CD4-positive, CD25-positive, alpha-beta regulatory T cell (primary cell): ENCODE measurements around the gene SGSH. TPM values are rescaled to one million over a fixed set of nuclear protein-coding genes. Genes with fewer than 3 reads are reported as not detected.
"Not testable (repeated sequence)": the region's sequence is repeated elsewhere in the genome, so short reads cannot be mapped to it uniquely, and the experiment has no call there.

Experiments
- ATAC-seq, 2 donors: fragments of 150-1000 bp; cut with Tn5 transposase; one replicate each; pipeline ENCODE4 v1.10.0; 2021; ENCODE audit warnings: low read depth in 2 of 2, moderate number of reproducible peaks in 2 of 2, moderate library complexity in 1 of 2
- DNase-seq, 3 donors: peaks; one replicate each; pipeline versions ENCODE4 v3.0.0 to v3.0.0-alpha.2; 2012 to 2022; ENCODE audit warnings: mixed read lengths in 1 of 3
- H3K27ac ChIP-seq: one replicate; pipeline ENCODE4 v1.7.0; 2013; ENCODE audit warnings: mild to moderate bottlenecking, low read length; ENCODE audit not compliant: insufficient read depth, poor library complexity, severe bottlenecking
- H3K27me3 ChIP-seq: one replicate; pipeline ENCODE4 v1.7.0; 2013; ENCODE audit warnings: low read length; ENCODE audit not compliant: control insufficient read depth, insufficient read depth
- H3K36me3 ChIP-seq: one replicate; pipeline ENCODE4 v1.7.0; 2013; ENCODE audit warnings: mild to moderate bottlenecking, low read length, moderate library complexity; ENCODE audit not compliant: control insufficient read depth, insufficient read depth
- H3K4me1 ChIP-seq: 2 replicates; pipeline ENCODE4 v1.7.0; 2013; ENCODE audit warnings: mild to moderate bottlenecking, low read length; ENCODE audit not compliant: insufficient read depth, control insufficient read depth, poor library complexity, severe bottlenecking
- H3K4me3 ChIP-seq: one replicate; pipeline ENCODE4 v1.7.0; 2013; ENCODE audit warnings: low read depth, mild to moderate bottlenecking, low read length, moderate library complexity
- H3K9me3 ChIP-seq, 2 experiments: 1 replicate in 1 of 2; 2 replicates in 1 of 2; pipeline ENCODE4 v1.7.0; 2013; ENCODE audit warnings: low read length in 2 of 2, mild to moderate bottlenecking in 1 of 2, moderate library complexity in 1 of 2; ENCODE audit not compliant: control insufficient read depth in 2 of 2
- H3K27ac Mint-ChIP-seq, 3 donors: one replicate each; pipeline ENCODE4 v1.8.0; 2020 to 2022; ENCODE audit warnings: mild to moderate bottlenecking in 3 of 3, mixed read lengths in 3 of 3, moderate library complexity in 2 of 3
- H3K27me3 Mint-ChIP-seq: one replicate; pipeline ENCODE4 v1.8.0; 2022; ENCODE audit warnings: mild to moderate bottlenecking, mixed read lengths
- H3K36me3 Mint-ChIP-seq: one replicate; pipeline ENCODE4 v1.8.0; 2020; ENCODE audit warnings: mixed read lengths
- H3K4me1 Mint-ChIP-seq, 4 donors: one replicate each; pipeline ENCODE4 v1.8.0; 2020 to 2022; ENCODE audit warnings: mixed read lengths in 4 of 4, mild to moderate bottlenecking in 1 of 4
- H3K4me3 Mint-ChIP-seq, 4 donors: one replicate each; pipeline ENCODE4 v1.8.0; 2020 to 2022; ENCODE audit warnings: mild to moderate bottlenecking in 4 of 4, mixed read lengths in 4 of 4, moderate library complexity in 3 of 4
- H3K9me3 Mint-ChIP-seq, 7 donors: one replicate each; pipeline ENCODE4 v1.8.0; 2020 to 2022; ENCODE audit warnings: mixed read lengths in 7 of 7, mild to moderate bottlenecking in 3 of 7, moderate library complexity in 2 of 7
- polyA plus RNA-seq, 4 donors: library from polyadenylated mRNA; unstranded; fragments of 300-500 nt; fragmentation: Illumina TruSeq; gene quantifications; one replicate each; pipeline ENCODE4 v1.2.3, GENCODE V29; 2021
- total RNA-seq: library from RNA; stranded (reverse); gene quantifications from one replicate; pipeline ENCODE4 v1.2.3, GENCODE V29; 2022

Gene SGSH
- total and polyA plus RNA-seq, 5 donors from 2014 or later: 43.8 to 138 (median 47.8) TPM

- H3K4me3 ChIP-seq: no peak overlapping the region
- no peaks in the 10 kb centered on the region for H3K9me3 Mint-ChIP-seq
- H3K4me1 ChIP-seq: no peaks in the 10 kb centered on the region
- H3K27ac ChIP-seq: no peak overlapping the region
- H3K36me3 Mint-ChIP-seq: peaks cover 11% of the 10 kb centered on the region
- no peaks in the 10 kb centered on the region for H3K27me3 ChIP-seq
- H3K9me3 ChIP-seq: no peaks in the 10 kb centered on the region
- no peak overlapping the region for H3K27ac Mint-ChIP-seq
- no peak for DNase-seq
- H3K36me3 ChIP-seq: peaks cover 29% of the 10 kb centered on the region
- no peaks in the 10 kb centered on the region for H3K27me3 Mint-ChIP-seq
- no peaks in the 10 kb centered on the region for H3K4me1 Mint-ChIP-seq
- H3K4me3 Mint-ChIP-seq: no peak overlapping the region
- no peak for ATAC-seq
Observed at GRCh38 chr17:80244871-80245509, 24.9 kb upstream of the SGSH start.

GRCh38 chr17:80244448-80244847, 24.3 kb upstream of the SGSH start:
- not testable (repeated sequence) for H3K27ac ChIP-seq, H3K27me3 ChIP-seq, H3K9me3 ChIP-seq, ATAC-seq, H3K27ac Mint-ChIP-seq, H3K27me3 Mint-ChIP-seq, H3K4me3 Mint-ChIP-seq, H3K4me3 ChIP-seq, H3K4me1 Mint-ChIP-seq, DNase-seq, H3K4me1 ChIP-seq, H3K9me3 Mint-ChIP-seq
- peaks cover 11% of the 10 kb centered on the region for H3K36me3 Mint-ChIP-seq
- H3K36me3 ChIP-seq: peaks cover 29% of the 10 kb centered on the region

GRCh38 chr17:80243526-80244433, 23.6 kb upstream of the SGSH start:
- Histone ChIP-seq H3K36me3 (peaks cover 28% of the 10 kb centered on the region), H3K27ac (no peak overlapping the region), H3K27me3 (no peaks in the 10 kb centered on the region), H3K9me3 (no peaks in the 10 kb centered on the region), H3K4me3 (no peak overlapping the region), H3K4me1 (no peaks in the 10 kb centered on the region)
- ATAC-seq (no peak), DNase-seq (no peak)
- Mint-ChIP-seq H3K4me1 (no peaks in the 10 kb centered on the region), H3K9me3 (no peaks in the 10 kb centered on the region), H3K4me3 (no peak overlapping the region), H3K27ac (no peak overlapping the region), H3K27me3 (no peaks in the 10 kb centered on the region), H3K36me3 (peaks cover 11% of the 10 kb centered on the region)

- Histone ChIP-seq H3K27ac (no peak overlapping the region), H3K27me3 (no peaks in the 10 kb centered on the region), H3K9me3 (no peaks in the 10 kb centered on the region), H3K36me3 (peaks cover 35% of the 10 kb centered on the region), H3K4me3 (no peak overlapping the region), H3K4me1 (no peaks in the 10 kb centered on the region)
- no peak overlapping the region for H3K4me3 Mint-ChIP-seq
- peaks cover 20% of the 10 kb centered on the region for H3K36me3 Mint-ChIP-seq
- DNase-seq (no peak), ATAC-seq (no peak)
- H3K4me1 Mint-ChIP-seq: peaks cover 0 to 2% (median 0%) of the 10 kb centered on the region in 4 donors
- H3K27ac Mint-ChIP-seq: no peak overlapping the region
- no peaks in the 10 kb centered on the region for H3K9me3 Mint-ChIP-seq
- no peaks in the 10 kb centered on the region for H3K27me3 Mint-ChIP-seq
Observed at GRCh38 chr17:80242505-80242904, 22.4 kb upstream of the SGSH start.

GRCh38 chr17:80237386-80237785, 17.3 kb upstream of the SGSH start:
- Mint-ChIP-seq H3K27me3 (no peaks in the 10 kb centered on the region), H3K9me3 (peaks cover 0 to 15% (median 5%) of the 10 kb centered on the region in 7 donors), H3K4me3 (no peak overlapping the region), H3K36me3 (peaks cover 33% of the 10 kb centered on the region), H3K27ac (no peak overlapping the region), H3K4me1 (peaks cover 0 to 2% (median under 1%) of the 10 kb centered on the region in 4 donors)
- ATAC-seq (no peak), DNase-seq (no peak)
- H3K9me3 ChIP-seq: peaks cover 6 to 13% of the 10 kb centered on the region in 2 experiments
- H3K36me3 ChIP-seq: peaks cover 67% of the 10 kb centered on the region
- H3K4me1 ChIP-seq: no peaks in the 10 kb centered on the region
- H3K27me3 ChIP-seq: no peaks in the 10 kb centered on the region
- H3K4me3 ChIP-seq: no peak overlapping the region
- no peak overlapping the region for H3K27ac ChIP-seq

- H3K4me1 ChIP-seq: no peaks in the 10 kb centered on the region
- H3K36me3 ChIP-seq: peaks cover 68% of the 10 kb centered on the region
- H3K4me3 ChIP-seq: no peak overlapping the region
- peaks cover 35% of the 10 kb centered on the region for H3K36me3 Mint-ChIP-seq
- H3K27me3 ChIP-seq: no peaks in the 10 kb centered on the region
- ATAC-seq (no peak), DNase-seq (no peak)
- H3K27ac ChIP-seq: no peak overlapping the region
- H3K9me3 ChIP-seq: peaks cover 6 to 18% of the 10 kb centered on the region in 2 experiments
- H3K4me1 Mint-ChIP-seq: peaks cover 0 to 2% (median under 1%) of the 10 kb centered on the region in 4 donors
- H3K9me3 Mint-ChIP-seq: peaks cover 0 to 16% (median 5%) of the 10 kb centered on the region in 7 donors
- H3K27ac Mint-ChIP-seq: no peak overlapping the region
- H3K4me3 Mint-ChIP-seq: no peak overlapping the region
- no peaks in the 10 kb centered on the region for H3K27me3 Mint-ChIP-seq
Observed at GRCh38 chr17:80236911-80237310, 16.8 kb upstream of the SGSH start.

- Mint-ChIP-seq H3K36me3 (peaks cover 44% of the 10 kb centered on the region), H3K9me3 (peaks cover 4 to 21% (median 8%) of the 10 kb centered on the region in 7 donors), H3K4me1 (peaks cover 0 to 6% (median 1%) of the 10 kb centered on the region in 4 donors), H3K27me3 (no peaks in the 10 kb centered on the region), H3K4me3 (peak overlapping the region in 1 of 4 donors; percentile 15), H3K27ac (no peak overlapping the region)
- peaks cover 69% of the 10 kb centered on the region for H3K36me3 ChIP-seq
- no peaks in the 10 kb centered on the region for H3K4me1 ChIP-seq
- DNase-seq (no peak), ATAC-seq (no peak)
- H3K4me3 ChIP-seq: no peak overlapping the region
- H3K9me3 ChIP-seq: peaks cover 8 to 22% of the 10 kb centered on the region in 2 experiments
- H3K27me3 ChIP-seq: no peaks in the 10 kb centered on the region
- no peak overlapping the region for H3K27ac ChIP-seq
Observed at GRCh38 chr17:80233202-80233601, 13.1 kb upstream of the SGSH start.
